Measurements from ENCODE around the gene MKLN1.
"Not testable (repeated sequence)": the region's sequence is repeated elsewhere in the genome, so short reads cannot be mapped to it uniquely, and the experiment has no call there.

The MKLN1 gene

GRCh38 chr7:131327626-131328376, at the start of gene MKLN1:
TSS of gene MKLN1 (plus strand) at chr7:131327876. CDS start at chr7:131327900, 24 bp downstream.
- DNase-seq = peak; percentile 80

DNA sequence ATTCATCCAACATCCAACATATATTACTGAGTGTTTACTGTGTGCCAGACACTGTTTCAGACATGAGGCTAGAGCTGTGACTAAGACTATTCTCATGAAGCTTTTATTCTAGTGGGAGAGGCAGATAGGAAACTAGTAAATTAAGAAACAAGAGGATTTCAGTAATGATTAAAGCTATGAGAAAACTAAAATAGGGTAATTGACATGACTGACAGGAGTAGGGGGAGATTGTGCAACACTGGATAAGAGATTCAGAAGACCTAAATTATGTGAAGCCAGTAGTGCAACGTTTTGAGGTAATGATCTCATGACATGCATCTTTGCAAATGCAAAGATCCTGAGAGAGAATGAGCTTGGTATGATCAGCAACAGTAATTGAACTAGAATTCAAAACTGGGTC, 48.6 kb upstream of the MKLN1 start:
- no peak for DNase-seq

DNA sequence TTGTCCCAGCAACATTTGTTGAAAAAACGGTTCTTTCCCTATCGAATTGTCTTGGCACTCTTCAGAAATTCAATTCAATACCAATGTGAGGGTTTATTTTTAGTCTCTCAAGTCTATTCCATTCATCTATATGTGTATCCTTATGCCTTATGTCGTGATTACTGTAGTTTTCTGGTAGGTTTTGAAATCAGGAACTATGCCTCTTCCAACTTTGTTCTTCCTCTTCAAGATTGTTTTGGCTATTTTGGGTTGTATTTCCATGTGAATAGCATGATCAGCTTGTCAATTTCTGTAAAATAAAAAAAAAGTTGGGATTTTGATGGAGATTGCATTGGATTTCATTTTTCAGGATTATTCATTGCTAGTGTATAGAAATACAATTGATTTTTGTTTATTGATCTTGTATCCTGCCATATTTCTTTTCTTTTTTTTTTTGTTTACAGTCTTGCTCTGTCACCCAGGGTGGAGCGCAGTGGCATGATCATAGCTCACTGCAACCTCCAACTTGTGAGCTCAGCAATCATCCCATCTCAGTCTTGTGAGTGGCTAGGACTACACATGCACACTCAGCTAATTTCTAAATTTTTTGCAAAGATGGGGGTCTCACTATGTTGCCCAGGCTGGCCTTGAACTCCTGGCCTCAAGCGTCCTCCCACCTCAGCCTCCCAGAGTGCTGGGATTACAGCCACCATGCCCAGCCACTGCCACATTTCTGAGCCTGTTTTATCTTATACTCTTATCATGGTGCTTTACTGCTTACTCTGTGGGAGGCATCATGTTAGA, 46.2 kb upstream of the MKLN1 start:
- no peak for DNase-seq

GRCh38 chr7:131284702-131285419, 42.8 kb upstream of the MKLN1 start:
- DNase-seq = no peak

- DNase-seq = no peak
Observed at GRCh38 chr7:131285556-131285955, 42.1 kb upstream of the MKLN1 start.

- DNase-seq = no peak
Observed at GRCh38 chr7:131288450-131288849, 39.2 kb upstream of the MKLN1 start.

- DNase-seq = no peak
Observed at GRCh38 chr7:131289051-131289450, 38.6 kb upstream of the MKLN1 start.

DNA sequence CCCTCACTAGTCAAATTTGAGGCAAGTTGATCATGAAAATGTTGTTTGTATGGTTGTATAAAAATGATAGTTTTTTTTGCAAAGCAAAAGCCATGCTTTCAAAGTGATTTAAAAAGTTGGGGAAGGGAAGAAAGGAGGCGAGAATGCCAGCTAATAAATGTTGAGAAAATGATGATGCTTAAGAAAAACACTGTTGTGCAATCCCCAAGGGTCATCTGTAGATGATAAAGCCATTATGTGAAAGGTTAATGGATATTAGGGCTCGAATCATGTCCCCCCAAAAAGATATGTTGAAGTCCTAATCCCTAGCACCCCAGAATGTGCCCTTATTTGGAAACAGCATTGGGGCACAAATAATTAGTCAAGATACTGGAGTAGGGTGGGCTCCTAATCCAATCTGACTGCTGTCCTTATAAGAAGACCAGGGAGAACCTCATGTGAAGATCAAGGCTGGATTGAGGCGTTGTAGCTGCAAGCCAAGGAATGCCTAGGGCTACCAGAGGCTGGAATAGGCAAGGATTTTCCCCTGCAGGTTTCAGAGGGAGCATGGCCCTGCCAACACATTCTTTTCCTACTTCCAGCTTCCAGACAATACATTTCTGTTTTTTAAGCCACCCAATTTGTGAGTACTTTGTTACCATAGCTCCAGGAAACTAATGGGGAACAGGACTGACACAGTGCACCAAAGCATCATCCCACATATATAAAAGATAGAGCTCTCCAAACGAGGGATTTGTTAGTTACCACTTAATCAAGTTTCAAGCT, 35.4 kb upstream of the MKLN1 start:
- no peak for DNase-seq

DNA sequence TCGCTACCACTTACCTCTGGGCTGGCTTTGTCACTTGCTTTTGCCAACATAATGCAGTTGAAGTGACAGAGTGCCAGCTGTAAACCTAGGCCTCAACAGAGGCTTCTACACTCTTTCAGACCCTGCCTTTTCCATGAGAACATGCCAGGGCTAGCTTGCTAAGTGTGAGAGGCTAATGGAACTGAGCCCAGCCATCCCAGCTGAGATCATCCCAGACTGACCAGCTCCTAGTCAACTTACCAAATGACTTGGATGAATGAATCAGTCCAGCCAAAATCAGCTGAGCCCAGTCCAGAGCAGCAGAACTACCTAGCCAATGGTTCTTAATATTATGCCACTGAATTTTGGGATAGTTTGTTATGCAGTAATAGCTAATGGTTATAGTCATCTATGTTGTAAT, 34.7 kb upstream of the MKLN1 start:
- no peak for DNase-seq

- DNase-seq = no peak
Observed at GRCh38 chr7:131294553-131294952, 33.1 kb upstream of the MKLN1 start.

GRCh38 chr7:131298608-131298992, 29.1 kb upstream of the MKLN1 start:
- DNase-seq = no peak

- no peak for DNase-seq
Observed at GRCh38 chr7:131299074-131299473, 28.6 kb upstream of the MKLN1 start.

DNA sequence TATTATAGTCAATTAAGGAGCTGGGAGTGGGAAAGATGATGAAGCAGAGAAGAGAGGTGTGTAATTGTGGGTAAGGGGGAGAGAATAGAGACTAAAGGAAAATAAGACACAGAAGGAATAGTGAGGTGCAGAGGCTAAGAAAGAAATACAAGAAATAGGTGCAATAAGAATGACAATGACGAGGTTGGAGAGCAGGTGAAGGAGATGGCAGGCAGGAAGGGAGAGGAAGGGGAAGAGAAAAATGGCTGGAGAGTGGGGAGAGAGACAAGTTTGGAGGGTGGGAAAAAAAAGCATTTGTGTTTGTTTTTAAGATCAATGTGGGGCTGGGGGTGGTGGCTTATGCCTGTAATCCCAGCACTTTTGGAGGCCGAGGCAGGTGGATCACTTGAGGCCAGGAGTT, 27.6 kb upstream of the MKLN1 start:
- DNase-seq = no peak

GRCh38 chr7:131300572-131301466, 26.9 kb upstream of the MKLN1 start:
- no peak for DNase-seq

DNA sequence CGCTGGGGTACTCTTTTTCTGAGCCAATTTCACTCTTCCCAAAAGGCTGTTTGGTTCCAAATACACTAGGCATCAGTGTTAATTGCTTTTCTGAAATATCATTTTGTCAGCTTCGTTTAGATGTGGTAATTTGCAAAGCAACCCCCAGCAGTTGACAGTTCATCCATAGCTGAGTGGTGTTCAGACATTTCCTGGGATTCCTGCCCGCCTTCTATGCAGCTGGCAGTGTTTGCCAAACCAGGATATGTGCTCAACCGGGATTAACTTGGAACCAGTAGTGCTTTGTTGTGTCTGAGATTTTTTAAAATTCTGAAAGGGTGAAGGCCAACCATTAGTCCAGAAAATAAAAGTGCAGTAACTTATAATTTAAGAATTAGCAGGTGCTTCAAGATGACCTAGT, 25.2 kb upstream of the MKLN1 start:
- no peak for DNase-seq

- peak; percentile 23 for DNase-seq
Observed at GRCh38 chr7:131302876-131303707, 24.6 kb upstream of the MKLN1 start.

DNA sequence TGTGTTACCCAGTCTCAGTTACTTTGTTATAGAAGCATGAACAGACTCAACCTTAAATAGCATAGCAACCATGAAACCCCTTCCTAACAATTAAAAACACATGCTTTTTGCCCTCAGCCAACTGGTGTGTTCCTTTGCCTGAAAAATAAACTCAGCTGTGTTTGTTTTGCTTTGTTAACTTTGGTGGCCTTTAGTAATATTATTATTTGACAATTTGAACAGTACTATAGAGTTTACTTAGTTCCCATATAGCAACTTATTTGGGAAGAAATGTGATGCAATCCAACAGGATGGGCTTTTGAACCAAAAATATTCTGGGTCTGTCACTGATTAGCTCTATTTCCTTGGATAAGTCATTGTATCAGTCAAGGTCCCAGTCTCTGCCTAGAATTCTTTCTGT, 22.5 kb upstream of the MKLN1 start:
- no peak for DNase-seq

- not testable (repeated sequence) for DNase-seq
Observed at GRCh38 chr7:131306041-131306440, 21.6 kb upstream of the MKLN1 start.

GRCh38 chr7:131306777-131307176, 20.9 kb upstream of the MKLN1 start:
- no peak for DNase-seq

DNA sequence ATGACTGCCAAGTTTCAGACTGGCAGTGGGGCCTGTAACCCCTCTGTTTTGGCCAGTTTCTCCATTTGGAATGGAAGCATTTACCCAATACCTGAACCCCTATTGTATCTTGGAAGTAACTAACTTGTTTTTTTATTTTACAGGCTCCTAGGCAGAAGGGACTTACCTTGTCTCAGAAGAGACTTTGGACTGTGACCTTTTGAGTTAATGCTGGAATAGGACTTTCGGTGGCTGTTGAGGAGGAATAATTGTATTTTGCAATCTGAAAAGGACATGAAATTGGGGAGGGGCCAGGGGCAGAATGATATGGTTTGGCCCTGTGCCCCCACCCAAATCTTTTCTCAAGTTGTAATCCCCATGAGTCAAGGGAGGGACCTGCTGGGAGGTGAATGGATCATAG, 20.0 kb upstream of the MKLN1 start:
- DNase-seq = no peak

DNA sequence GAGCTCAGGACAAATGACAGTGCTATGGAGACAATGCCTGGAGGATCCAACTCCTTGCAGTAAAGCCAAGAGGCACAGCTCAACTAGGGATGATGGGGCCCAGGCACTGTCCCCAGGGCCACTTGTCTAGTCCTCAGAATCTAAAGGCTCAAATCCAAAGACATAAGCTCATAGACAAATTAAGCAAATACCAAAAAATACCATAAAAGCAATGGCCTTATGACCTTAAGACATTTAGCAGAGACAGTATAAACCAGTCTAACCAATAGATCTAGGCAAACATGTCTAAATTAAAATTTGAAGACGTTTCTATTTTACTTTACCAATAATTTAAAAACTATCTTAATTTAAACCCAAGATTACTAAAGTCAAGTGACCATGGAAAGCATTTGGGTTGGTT, 14.8 kb upstream of the MKLN1 start:
- no peak for DNase-seq

Data from DMS153 (cell line).